22Rv1 (cell line): ENCODE results near the gene NME7.

Source experiments
- ZFX ChIP-seq: fragments of 450-650 bp; IDR thresholded peaks from 2 replicates; pipeline ENCODE4 v1.6.1; 2017; ENCODE audit warnings: antibody characterized with exemption, borderline replicate concordance
- TF ChIP-seq, protein P1 (sequence below): fragments of 450-650 bp; IDR thresholded peaks from 2 replicates; pipeline ENCODE4 v1.5.1; 2017; ENCODE audit warnings: mild to moderate bottlenecking

DNA sequence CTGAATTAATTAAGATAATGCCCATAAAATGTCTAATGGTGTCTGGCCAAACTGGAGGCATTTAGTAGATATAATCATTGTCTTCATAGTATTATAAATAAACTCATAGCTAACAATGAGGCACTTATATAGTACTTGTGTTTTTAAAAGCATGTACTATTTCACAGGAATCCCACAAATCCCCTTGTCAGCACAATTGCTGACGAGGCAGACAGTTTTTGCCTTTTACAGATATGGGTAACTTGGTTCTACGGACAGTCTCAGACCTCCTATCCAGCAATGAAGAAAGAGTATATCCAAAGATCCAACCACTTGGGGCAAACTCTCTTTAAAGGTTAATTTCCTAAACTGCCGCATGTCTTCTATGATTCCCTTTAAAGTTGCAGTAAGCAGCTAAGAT is 187.4 kb downstream of the NME7 start:
- TF ChIP-seq, protein P1, sequence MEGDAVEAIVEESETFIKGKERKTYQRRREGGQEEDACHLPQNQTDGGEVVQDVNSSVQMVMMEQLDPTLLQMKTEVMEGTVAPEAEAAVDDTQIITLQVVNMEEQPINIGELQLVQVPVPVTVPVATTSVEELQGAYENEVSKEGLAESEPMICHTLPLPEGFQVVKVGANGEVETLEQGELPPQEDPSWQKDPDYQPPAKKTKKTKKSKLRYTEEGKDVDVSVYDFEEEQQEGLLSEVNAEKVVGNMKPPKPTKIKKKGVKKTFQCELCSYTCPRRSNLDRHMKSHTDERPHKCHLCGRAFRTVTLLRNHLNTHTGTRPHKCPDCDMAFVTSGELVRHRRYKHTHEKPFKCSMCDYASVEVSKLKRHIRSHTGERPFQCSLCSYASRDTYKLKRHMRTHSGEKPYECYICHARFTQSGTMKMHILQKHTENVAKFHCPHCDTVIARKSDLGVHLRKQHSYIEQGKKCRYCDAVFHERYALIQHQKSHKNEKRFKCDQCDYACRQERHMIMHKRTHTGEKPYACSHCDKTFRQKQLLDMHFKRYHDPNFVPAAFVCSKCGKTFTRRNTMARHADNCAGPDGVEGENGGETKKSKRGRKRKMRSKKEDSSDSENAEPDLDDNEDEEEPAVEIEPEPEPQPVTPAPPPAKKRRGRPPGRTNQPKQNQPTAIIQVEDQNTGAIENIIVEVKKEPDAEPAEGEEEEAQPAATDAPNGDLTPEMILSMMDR = no peak
- no peak for TF ChIP-seq ZFX
